Measurements from ENCODE around the gene TMEM252. TPM values are rescaled to one million over a fixed set of nuclear protein-coding genes. Genes with fewer than 3 reads are reported as not detected.

Gene TMEM252
- total and polyA plus RNA-seq, 7 donors: not detected

GRCh38 chr9:68552700-68553476, 12.2 kb upstream of the TMEM252 start:
- intact Hi-C loops (cut with DNase I): no loop called here
- no peak for DNase-seq
- Histone ChIP-seq H3K9me3 (no peaks in the 10 kb centered on the region), H3K36me3 (no peaks in the 10 kb centered on the region), H3K27me3 (no peaks in the 10 kb centered on the region), H3K27ac (peak overlapping the region; percentile 59 to 82 (median 72)), H3K4me3 (no peak overlapping the region), H3K4me1 (peaks cover 0 to 32% (median 20%) of the 10 kb centered on the region in 4 donors)
- TF ChIP-seq POLR2AphosphoS5 (IDR thresholded peaks at IDR 0.05): peak in 3 of 4 donors; percentile 46 to 75 (median 68)
- no peak for TF ChIP-seq POLR2A (IDR thresholded peaks at IDR 0.05)
- peak in 3 of 4 donors; percentile 32 to 81 (median 71) for TF ChIP-seq EP300 (IDR thresholded peaks at IDR 0.05)
- TF ChIP-seq, protein P1, sequence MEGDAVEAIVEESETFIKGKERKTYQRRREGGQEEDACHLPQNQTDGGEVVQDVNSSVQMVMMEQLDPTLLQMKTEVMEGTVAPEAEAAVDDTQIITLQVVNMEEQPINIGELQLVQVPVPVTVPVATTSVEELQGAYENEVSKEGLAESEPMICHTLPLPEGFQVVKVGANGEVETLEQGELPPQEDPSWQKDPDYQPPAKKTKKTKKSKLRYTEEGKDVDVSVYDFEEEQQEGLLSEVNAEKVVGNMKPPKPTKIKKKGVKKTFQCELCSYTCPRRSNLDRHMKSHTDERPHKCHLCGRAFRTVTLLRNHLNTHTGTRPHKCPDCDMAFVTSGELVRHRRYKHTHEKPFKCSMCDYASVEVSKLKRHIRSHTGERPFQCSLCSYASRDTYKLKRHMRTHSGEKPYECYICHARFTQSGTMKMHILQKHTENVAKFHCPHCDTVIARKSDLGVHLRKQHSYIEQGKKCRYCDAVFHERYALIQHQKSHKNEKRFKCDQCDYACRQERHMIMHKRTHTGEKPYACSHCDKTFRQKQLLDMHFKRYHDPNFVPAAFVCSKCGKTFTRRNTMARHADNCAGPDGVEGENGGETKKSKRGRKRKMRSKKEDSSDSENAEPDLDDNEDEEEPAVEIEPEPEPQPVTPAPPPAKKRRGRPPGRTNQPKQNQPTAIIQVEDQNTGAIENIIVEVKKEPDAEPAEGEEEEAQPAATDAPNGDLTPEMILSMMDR (IDR thresholded peaks at IDR 0.05): no peak
- 12 to 50% methylated on average over 3 of the region's 3 CpGs for WGBS, 2 donors

GRCh38 chr9:68551191-68551590, 10.5 kb upstream of the TMEM252 start:
- no peak for DNase-seq
- Histone ChIP-seq H3K27ac (peak overlapping the region; percentile 37 to 82 (median 72)), H3K36me3 (no peaks in the 10 kb centered on the region), H3K9me3 (no peaks in the 10 kb centered on the region), H3K4me3 (no peak overlapping the region), H3K4me1 (peaks cover 0 to 32% (median 24%) of the 10 kb centered on the region in 4 donors), H3K27me3 (no peaks in the 10 kb centered on the region)
- WGBS, 2 donors: 12 to 66% methylated on average over 4 of the region's 4 CpGs
- intact Hi-C loops (cut with DNase I): no loop called here
- no peak for TF ChIP-seq POLR2A (IDR thresholded peaks at IDR 0.05)
- TF ChIP-seq, protein P1 (IDR thresholded peaks at IDR 0.05): no peak
- no peak for TF ChIP-seq EP300 (IDR thresholded peaks at IDR 0.05)
- TF ChIP-seq POLR2AphosphoS5 (IDR thresholded peaks at IDR 0.05): no peak

GRCh38 chr9:68548241-68548640, 7.6 kb upstream of the TMEM252 start:
- no peak for DNase-seq
- Histone ChIP-seq H3K9me3 (no peaks in the 10 kb centered on the region), H3K4me3 (no peak overlapping the region), H3K4me1 (peaks cover 0 to 23% (median 21%) of the 10 kb centered on the region in 4 donors), H3K36me3 (no peaks in the 10 kb centered on the region), H3K27me3 (no peaks in the 10 kb centered on the region), H3K27ac (peak overlapping the region in 2 of 4 donors; percentile 17 to 61)
- TF ChIP-seq, protein P1 (IDR thresholded peaks at IDR 0.05): no peak
- TF ChIP-seq POLR2A (IDR thresholded peaks at IDR 0.05) (no peak), EP300 (IDR thresholded peaks at IDR 0.05) (no peak), POLR2AphosphoS5 (IDR thresholded peaks at IDR 0.05) (no peak)
- 37 to 50% methylated on average over 3 of the region's 3 CpGs for WGBS, 2 donors
- intact Hi-C loops (cut with DNase I): no loop called here

DNA sequence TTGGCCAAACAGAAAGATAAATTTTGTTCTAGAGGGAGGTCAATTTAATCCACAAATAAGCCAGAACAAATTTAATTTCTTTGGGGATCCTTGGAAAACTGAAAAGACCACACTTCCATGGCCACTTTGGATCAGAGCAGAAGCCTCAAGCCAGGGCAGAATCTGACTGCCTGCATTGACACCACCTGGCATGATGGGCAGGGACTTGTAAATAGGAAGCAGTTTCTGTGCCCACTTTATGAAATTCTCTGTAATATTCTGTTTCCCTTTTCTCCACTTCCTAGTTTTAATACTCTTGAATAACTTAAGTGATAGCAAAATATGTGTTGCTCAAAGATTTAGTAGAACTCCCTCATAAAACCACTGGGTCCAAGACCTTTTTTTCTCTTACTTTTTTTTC, 6.7 kb upstream of the TMEM252 start:
- no peak for DNase-seq
- Histone ChIP-seq H3K27ac (peak overlapping the region; percentile 29 to 61 (median 44)), H3K4me3 (no peak overlapping the region), H3K36me3 (no peaks in the 10 kb centered on the region), H3K27me3 (no peaks in the 10 kb centered on the region), H3K9me3 (no peaks in the 10 kb centered on the region), H3K4me1 (peaks cover 0 to 18% (median 15%) of the 10 kb centered on the region in 4 donors)
- intact Hi-C loops (cut with DNase I): no loop called here
- TF ChIP-seq, protein P1 (IDR thresholded peaks at IDR 0.05): no peak
- TF ChIP-seq POLR2A (IDR thresholded peaks at IDR 0.05) (no peak), POLR2AphosphoS5 (IDR thresholded peaks at IDR 0.05) (no peak), EP300 (IDR thresholded peaks at IDR 0.05) (no peak)
